RWPE2 (cell line): Measurements from ENCODE around the gene TMPRSS2.

Source experiments
- ATAC-seq: fragments of 200-7000 bp; cut with Tn5 transposase; 3 replicates; pipeline ENCODE4 v1.9.1; 2021; ENCODE audit warnings: low read depth
- DNase-seq: peaks from one replicate; pipeline ENCODE4 v3.0.0-alpha.2; 2020; ENCODE audit warnings: low spot score
- H3K27ac ChIP-seq: fragments of 450-650 bp; 2 replicates; pipeline ENCODE4 v1.5.1; 2017; ENCODE audit warnings: mild to moderate bottlenecking; ENCODE audit not compliant: poor library complexity, severe bottlenecking
- H3K27me3 ChIP-seq: fragments of 250-450 bp; sonication (Bioruptor Pico); 2 replicates; pipeline ENCODE4 v1.5.1; 2021; ENCODE audit warnings: mild to moderate bottlenecking, moderate library complexity; ENCODE audit not compliant: insufficient read depth, poor library complexity, severe bottlenecking
- H3K36me3 ChIP-seq: fragments of 250-450 bp; sonication (Bioruptor Pico); 2 replicates; pipeline ENCODE4 v1.5.1; 2020; ENCODE audit warnings: low read depth, mild to moderate bottlenecking, moderate library complexity
- H3K4me1 ChIP-seq: fragments of 250-450 bp; sonication (Bioruptor Pico); 2 replicates; pipeline ENCODE4 v1.5.1; 2021; ENCODE audit warnings: mild to moderate bottlenecking, moderate library complexity; ENCODE audit not compliant: insufficient read depth, poor library complexity, severe bottlenecking
- H3K4me3 ChIP-seq: fragments of 250-450 bp; sonication (Bioruptor Pico); 2 replicates; pipeline ENCODE4 v1.5.1; 2021; ENCODE audit warnings: mild to moderate bottlenecking, moderate library complexity; ENCODE audit not compliant: severe bottlenecking
- H3K9me3 ChIP-seq: fragments of 250-450 bp; sonication (Bioruptor Pico); 2 replicates; pipeline ENCODE4 v1.5.1; 2021; ENCODE audit warnings: mild to moderate bottlenecking, moderate library complexity; ENCODE audit not compliant: severe bottlenecking
- TF ChIP-seq, protein P1 (sequence below): fragments of 450-650 bp; IDR thresholded peaks from one replicate; pipeline ENCODE4 v1.5.1; 2017; ENCODE audit warnings: mild to moderate bottlenecking, moderate library complexity; ENCODE audit not compliant: poor library complexity, severe bottlenecking

Gene TMPRSS2

GRCh38 chr21:41506611-41507520 lies 1.1 kb downstream of the TMPRSS2 start:
- Histone ChIP-seq H3K27me3 (peaks cover 32% of the 10 kb centered on the region), H3K36me3 (no peaks in the 10 kb centered on the region), H3K4me3 (peak overlapping the region; percentile 29), H3K9me3 (no peaks in the 10 kb centered on the region), H3K27ac (no peak overlapping the region), H3K4me1 (no peaks in the 10 kb centered on the region)
- ATAC-seq (peak; percentile 50), DNase-seq (no peak)
- TF ChIP-seq, protein P1, sequence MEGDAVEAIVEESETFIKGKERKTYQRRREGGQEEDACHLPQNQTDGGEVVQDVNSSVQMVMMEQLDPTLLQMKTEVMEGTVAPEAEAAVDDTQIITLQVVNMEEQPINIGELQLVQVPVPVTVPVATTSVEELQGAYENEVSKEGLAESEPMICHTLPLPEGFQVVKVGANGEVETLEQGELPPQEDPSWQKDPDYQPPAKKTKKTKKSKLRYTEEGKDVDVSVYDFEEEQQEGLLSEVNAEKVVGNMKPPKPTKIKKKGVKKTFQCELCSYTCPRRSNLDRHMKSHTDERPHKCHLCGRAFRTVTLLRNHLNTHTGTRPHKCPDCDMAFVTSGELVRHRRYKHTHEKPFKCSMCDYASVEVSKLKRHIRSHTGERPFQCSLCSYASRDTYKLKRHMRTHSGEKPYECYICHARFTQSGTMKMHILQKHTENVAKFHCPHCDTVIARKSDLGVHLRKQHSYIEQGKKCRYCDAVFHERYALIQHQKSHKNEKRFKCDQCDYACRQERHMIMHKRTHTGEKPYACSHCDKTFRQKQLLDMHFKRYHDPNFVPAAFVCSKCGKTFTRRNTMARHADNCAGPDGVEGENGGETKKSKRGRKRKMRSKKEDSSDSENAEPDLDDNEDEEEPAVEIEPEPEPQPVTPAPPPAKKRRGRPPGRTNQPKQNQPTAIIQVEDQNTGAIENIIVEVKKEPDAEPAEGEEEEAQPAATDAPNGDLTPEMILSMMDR = no peak

DNA sequence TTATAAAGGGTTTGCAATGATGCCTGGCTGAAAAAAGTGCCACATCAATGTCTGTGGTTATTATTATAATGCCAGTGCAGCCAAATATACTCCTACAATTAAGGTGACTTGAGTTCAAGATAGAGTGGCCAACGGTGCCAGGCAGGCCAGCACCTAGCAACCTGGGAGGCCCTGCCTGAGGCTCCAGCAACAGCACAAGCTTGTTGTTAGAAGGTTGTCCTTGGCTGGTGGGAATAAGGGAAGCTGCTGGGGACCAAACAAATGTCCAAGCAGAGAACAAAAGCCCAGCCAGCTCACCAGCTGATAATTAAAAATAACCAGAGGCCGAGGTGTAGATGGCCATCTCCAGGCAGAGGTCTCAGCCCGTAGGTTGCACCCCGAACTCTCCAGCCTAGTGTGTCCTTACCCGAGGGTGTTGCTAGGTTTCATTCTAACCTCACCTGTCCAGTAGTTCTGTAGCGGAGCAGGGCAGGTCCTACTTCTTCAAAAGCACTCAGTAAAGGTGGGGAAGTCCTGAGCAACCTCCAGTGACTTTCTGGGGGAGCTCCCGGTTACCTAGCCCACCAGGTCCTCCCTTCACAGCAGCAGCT lies 1.9 kb downstream of the TMPRSS2 start:
- DNase-seq (no peak), ATAC-seq (no peak)
- Histone ChIP-seq H3K9me3 (no peaks in the 10 kb centered on the region), H3K36me3 (no peaks in the 10 kb centered on the region), H3K27ac (no peak overlapping the region), H3K4me3 (no peak overlapping the region), H3K4me1 (no peaks in the 10 kb centered on the region), H3K27me3 (peaks cover 32% of the 10 kb centered on the region)
- TF ChIP-seq, protein P1 = no peak

GRCh38 chr21:41504030-41504429 lies 3.9 kb downstream of the TMPRSS2 start:
- Histone ChIP-seq H3K27ac (no peak overlapping the region), H3K9me3 (no peaks in the 10 kb centered on the region), H3K4me3 (no peak overlapping the region), H3K27me3 (peaks cover 32% of the 10 kb centered on the region), H3K4me1 (no peaks in the 10 kb centered on the region), H3K36me3 (no peaks in the 10 kb centered on the region)
- ATAC-seq (no peak), DNase-seq (no peak)
- TF ChIP-seq, protein P1 = no peak

DNA sequence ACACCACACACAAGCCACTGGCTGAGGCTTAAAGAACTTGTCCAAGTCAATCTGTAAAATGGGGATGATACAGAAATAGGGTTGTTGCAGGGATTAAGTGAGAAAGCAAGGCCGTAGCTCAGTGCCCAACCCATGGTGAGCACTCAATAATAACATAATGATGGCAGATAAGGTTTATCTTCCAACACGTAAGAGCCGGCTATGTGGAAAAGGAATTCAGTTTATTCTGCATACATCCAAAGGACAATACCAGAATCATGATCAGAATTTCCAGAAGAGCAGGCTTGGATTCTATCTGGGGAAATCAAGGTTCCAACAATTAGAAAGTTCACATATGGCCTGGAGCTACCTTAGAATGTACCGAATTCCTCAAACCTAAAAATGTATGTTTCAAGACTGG lies 4.6 kb downstream of the TMPRSS2 start:
- Histone ChIP-seq H3K9me3 (no peaks in the 10 kb centered on the region), H3K4me3 (no peak overlapping the region), H3K27ac (no peak overlapping the region), H3K27me3 (peaks cover 28% of the 10 kb centered on the region), H3K36me3 (no peaks in the 10 kb centered on the region), H3K4me1 (no peaks in the 10 kb centered on the region)
- ATAC-seq (no peak), DNase-seq (no peak)
- TF ChIP-seq, protein P1 = no peak
